Activated T-cell treated with anti-CD3 and anti-CD28 coated beads for 48 hours (primary cell): ENCODE results near the gene DOCK7.
"Not testable (repeated sequence)": the region's sequence is repeated elsewhere in the genome, so short reads cannot be mapped to it uniquely, and the experiment has no call there.

Source experiments
- DNase-seq: peaks from one replicate; pipeline ENCODE4 v3.0.0-alpha.2; 2020; ENCODE audit warnings: low read depth

The DOCK7 gene

DNA sequence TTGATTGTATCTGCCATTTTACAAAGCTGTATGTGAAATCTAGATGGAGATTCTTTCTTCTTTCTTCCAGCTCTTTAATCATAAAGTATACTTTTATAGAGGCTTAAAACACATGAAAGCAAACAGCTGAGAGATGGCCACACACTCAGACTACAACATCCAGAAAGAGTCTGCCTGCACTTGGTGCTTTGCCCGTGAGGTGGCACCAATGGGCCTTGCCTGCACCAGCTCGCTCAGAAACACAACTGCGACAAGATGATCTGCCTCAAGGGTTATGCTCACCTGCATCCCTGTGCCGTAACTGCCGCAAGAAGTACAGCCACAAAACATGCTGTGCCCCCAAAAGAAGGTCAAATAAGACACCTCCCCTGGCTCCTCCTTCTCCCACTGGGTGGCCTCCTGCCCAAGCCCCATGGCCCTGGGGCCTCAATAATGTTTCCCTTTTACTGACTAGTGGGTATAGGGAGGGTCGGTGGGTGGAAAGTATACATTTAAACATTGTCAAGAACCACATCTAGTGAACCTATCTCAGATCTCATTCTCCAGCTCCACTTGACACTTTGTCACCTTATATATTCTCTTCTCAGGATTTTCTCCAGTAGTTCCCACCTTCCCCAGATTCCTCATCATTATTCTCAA is 157.6 kb downstream of the DOCK7 start:
- no peak for DNase-seq

DNA sequence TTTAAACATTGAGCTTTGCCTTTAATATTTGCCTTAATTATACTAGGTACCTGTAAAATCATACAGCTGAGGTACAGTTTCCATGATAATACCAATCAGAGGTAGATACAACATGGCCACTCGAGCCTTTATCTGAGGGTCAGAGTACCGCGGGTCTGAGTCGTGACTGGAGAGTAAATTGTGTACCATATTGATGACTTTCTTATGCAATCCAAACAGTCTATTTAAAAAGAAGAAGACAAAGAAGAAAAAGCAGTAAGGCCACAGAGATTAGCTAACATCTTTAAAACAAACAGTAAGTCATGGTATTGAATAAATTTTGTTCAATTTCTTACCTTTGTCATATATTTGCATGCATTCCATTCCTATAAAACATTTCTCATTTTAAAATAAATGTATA is 159.0 kb downstream of the DOCK7 start:
- no peak for DNase-seq

DNA sequence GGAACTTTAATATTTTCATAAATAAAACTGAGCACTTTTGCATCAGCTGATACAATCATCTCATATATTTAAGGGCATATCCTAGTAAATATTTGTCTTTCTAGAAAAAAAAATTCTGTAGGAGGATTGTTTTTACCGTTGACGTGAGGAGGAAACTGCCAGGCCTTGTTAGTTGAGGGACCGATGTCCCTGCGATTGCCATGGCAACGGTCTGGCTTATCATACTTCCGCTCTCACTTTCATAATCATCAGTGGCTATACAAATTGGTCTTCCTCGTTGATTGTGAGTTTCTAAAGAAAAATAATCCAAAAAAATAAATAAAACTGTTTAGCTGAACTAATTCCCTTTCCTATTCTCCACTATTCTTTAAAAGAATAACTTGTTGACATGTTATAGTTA is 160.2 kb downstream of the DOCK7 start:
- no peak for DNase-seq

DNA sequence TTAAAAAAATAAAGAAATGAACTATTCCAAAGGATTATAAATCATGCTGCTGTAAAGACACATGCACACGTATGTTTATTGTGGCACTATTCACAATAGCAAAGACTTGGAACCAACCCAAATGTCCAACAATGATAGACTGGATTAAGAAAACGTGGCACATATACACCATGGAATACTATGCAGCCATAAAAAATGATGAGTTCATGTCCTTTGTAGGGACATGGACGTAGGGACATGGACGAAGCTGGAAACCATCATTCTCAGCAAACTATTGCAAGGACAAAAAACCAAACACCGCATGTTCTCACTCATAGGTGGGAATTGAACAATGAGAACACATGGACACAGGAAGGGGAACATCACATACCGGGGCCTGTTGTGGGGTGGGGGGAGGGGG is 160.8 kb downstream of the DOCK7 start:
- DNase-seq = not testable (repeated sequence)

DNA sequence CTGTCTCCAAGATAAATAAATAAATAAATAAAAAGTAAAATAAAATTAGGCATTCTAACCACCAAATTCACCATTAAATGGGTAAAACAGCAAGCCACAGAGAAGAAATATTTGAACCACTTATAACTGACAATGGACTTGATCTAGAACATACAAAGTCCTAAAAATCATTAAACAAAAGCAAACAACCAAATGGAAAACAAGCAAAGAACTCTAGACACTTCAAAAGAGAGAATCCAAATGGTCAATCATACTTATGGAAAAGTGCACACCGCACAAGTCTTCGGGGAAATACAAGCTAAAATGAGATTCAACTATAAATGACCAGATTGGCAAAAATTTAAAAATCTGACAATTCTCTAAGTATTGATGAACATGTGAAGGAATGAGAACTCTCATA is 164.3 kb downstream of the DOCK7 start:
- no peak for DNase-seq

DNA sequence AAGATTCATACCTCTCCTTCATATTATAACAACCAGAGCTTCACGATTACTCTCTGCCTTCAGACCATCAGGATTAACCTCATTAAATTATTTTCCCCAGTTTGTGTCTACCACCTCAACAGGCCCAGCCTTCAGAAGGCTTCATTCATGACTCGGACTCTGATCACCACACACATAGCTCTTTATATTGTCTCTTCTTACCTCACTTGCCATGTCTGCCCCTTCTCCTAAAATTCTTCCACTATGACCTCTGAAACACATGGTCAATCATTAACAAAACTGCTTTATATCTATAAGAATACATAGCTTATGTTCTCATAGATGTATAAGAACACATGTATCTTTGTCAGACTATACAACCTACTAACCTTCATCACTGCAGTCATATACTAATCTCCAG is 171.6 kb downstream of the DOCK7 start:
- no peak for DNase-seq

DNA sequence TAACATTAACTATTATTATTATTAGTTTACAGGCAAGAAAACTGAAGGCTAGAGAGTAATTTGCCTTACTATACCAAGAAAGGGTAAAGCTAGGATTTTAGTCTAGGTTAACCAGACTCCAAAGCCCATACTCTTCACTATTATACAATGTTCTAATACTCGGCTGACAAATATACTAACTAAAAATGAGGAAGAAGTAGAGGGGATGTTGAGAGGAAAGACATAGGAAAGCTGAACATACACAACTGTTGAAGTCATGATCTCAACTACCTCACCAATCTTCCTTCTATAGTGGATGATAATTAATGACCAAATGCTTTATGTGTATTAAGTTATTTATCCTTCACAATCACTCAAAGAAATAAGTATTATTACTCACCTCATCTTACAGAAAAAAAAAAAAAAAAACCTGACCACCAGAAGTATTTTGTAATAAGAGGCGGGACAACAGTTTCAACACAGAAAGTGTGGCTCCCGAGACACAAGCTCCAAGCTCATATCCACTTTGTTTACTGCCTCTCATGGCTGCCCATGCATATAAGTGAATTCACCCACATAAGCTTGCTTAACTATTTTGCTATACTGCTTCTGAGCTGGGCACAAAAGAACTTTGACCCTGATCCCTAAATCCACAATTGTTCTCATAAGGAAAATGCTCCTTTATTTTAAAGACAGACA is 173.3 kb downstream of the DOCK7 start:
- DNase-seq = no peak

DNA sequence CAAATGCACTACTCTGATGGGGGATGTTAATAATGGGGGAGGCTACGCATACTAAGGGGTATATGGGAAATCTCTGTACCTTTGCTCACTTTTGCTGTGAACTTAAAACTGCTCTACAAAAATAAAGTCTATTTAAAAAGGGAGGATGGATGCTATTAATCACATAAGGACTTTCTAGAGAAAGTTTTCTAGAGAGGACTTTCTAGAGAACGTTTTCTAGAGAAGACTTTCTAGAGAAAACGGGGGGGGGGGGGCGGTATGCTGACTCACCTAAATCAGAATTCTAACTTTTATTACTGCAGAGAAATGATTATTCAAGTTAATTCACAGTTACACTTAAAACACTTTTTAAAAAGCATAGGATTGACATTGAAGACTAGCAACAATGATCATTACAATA is 175.2 kb downstream of the DOCK7 start:
- no peak for DNase-seq

DNA sequence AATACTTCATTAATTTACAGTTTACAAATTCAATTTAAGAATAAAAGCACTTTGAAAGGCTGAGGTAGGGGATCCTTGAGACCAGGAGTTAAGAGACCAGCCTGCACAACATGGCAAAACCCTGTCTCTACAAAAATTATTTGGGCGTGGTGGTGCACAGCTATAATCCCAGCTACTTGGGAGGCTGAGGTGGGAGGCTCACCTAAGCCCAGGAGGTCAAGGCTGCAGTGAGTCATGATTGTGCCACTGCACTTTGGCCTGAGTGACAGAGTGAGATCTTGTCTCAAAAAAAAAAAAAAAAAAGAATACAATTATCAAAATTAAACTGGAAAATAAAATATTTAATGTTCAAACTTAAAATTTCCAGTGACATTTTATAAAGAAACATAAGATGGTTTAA is 179.2 kb downstream of the DOCK7 start:
- DNase-seq = no peak

DNA sequence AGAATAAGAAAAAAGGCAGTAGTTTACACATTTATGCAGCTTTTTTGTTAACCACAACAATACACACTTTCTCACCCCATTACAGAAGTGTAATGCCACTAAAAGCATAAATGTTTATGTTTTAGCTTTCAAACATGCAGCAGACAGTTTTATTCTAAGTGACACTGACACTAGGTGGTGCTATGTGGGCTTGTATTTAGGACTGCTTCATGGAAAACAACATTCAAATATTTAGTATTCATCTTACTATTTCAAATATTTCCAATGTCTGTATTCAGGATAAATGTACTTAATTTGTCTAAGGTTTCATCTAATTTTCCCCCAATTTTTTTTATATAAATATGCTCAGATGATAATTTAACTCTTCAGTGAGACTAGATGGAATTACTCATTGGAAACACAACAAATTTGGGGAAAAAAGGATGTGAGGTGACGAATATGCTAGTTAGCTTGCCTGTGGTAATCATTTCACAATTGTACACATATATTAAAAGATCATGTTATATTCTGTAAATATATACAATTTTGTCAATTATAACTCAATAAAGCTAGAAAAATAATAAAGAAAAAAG is 179.9 kb downstream of the DOCK7 start:
- DNase-seq = no peak

DNA sequence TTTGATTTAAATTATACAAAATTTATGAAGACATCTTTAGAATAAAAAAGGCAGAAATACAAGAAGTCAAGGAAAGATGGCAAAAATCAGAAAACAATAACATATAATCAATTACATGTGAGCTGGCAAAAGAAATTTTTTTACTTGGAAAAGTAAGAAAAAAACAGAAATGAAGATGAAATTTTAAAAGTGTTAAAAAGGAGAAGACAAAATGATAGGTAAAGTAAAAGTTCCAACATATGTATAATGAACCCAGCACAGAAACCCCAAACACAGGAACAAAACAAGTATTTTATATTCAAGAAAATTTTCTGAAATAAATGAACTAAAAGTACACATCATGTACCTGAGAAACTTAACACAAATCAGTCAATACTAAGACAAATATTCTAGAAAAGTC is 188.0 kb downstream of the DOCK7 start:
- DNase-seq = no peak

DNA sequence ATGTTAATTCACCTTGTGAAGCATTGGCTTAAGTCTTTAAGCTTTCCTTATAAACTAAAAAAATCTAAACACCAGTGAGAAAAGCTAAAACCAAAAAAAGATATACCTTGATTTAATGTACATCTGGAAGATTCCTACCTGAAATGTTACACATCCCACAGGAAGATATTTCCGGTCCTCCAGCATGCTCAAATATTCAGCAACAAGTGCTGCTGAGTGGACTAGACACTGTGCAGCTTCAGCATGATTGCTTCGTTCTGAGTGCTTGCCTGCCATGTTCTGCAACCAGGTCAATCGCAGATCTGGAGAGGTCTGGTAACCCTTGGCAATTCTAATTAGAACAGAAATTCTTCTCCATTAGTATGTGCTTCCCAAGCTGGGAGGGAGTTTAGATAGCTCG is 194.0 kb downstream of the DOCK7 start:
- DNase-seq = no peak

DNA sequence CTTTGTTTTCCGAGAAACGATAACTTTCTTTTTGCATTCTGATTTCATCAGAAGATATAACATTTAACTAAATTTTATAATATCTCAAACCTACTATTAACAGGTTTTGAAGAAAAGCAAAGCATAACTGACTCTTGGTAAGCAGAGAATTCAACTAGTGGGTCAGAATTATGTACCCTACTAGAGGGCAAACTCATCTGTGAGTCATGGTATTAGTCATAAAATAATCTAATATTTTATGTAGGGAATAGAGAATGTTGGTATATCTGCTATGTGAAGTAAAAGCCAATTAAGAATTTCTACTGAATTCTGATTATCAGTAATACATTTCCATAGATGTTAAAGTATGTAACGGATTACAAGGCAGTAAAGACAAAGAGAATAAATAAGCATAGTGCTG is 194.5 kb downstream of the DOCK7 start:
- DNase-seq = no peak

DNA sequence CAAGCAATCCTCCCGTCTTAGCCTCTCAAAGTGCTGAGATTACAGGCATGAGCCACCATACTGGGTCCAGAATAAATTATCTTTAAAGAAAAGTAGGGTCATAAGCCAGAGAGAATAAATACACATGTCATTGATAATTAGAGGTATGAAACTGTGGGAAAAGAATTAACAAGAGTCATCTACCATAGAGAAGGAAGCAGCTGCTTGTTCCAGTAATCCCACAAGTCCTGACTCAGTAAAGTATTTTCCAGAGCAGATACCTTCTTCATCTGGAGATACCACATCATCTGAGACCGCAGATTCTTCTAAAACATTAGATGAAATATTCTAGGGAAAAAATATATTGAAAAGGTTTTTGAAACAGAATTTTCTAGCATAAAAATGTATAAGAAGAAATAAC is 195.7 kb downstream of the DOCK7 start:
- no peak for DNase-seq

DNA sequence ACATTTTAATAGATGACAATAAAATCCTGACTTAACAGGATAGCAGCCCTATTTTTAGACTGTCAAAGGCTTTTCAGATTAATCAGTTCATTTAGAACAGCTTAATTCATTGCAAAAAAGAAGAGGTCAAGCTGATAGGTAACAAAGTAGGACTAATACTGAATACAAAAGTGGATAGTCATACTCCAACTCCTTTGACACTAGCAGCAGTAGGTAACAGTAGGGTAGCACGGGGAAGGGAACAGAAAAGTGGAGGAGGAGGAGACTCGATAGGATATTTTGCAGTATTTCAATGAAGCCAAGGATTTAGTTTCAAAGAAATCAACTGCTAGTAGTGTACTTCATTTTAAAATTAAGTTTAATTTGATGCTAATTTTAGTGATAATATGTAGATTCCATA is 200.2 kb downstream of the DOCK7 start:
- no peak for DNase-seq

DNA sequence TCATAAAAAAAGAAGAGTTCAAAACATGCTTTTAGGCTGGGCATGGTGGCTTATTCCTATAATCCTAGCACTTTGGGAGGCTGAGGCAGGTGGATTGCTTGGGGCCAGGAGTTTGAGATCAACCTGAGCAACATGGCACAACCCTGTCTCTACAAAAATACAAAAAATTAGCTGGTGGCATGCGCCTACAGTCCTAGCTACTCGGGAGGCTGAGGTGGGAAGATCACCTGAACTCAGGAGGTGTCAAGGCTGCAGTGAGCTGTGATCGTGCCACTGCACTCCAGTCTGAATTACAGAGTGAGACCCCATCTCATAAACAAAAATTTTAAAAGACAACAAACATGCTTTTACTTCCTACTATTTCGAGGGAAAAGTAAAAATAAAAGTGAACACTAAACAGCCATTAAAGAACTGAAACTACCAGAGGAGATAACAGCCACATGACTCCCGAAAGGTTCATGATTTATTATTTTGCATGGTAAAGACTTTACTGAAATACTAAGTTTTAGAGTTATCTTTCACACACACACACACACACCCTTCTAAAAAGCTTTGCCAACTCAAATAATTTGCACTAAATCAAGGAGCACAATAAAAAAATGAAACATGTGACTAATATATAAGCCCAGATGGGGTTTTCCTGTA is 203.2 kb downstream of the DOCK7 start:
- no peak for DNase-seq

DNA sequence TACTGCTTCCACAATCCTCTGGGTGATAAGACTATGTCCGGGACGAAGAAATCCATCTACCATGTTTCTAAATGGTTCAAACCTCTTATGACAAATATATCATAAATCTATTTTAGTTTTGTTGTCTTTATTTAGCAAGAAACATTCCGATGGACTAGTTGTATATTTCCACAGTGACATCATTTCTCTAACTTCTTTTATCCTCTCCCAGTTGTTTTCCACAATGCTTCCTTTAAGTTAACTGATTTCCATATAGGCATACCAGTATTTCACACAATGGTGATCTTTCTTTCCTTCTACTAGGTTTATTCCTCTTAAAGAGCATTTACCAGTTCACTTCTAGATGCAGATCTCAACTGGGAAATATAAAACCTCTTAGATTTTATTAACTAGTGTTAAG is 206.5 kb downstream of the DOCK7 start:
- no peak for DNase-seq

DNA sequence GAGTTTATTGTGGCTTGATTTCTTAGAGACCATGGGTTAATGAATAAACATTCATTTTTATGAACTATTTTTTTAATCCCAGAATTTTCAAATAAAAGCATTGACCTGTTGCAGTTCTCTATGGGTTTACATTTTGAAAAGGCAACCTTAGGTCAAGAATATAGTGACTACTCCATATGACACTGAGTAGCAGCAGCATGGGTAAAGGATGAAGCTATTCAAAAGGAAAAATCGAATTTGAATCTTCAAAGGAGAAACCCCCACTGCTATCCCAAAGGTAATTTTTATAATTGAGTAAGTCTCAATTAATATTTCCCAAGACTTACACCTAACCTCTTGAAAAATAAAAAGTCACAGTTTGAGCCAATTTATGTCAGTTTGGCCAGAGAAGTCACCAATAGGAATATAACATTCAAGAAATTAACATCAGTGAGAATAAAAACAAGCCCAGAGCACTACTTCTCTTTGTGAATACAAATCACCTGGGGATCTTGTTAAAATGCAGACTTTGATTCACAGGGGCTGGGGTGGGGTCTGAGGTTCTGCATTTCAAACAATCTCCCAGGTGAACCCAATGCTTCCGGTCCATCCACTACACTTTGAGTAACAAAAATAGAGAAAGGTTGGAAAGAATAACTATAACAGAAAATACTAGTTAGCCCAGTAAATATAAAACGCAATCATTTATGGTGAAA is 211.5 kb downstream of the DOCK7 start:
- DNase-seq = no peak

DNA sequence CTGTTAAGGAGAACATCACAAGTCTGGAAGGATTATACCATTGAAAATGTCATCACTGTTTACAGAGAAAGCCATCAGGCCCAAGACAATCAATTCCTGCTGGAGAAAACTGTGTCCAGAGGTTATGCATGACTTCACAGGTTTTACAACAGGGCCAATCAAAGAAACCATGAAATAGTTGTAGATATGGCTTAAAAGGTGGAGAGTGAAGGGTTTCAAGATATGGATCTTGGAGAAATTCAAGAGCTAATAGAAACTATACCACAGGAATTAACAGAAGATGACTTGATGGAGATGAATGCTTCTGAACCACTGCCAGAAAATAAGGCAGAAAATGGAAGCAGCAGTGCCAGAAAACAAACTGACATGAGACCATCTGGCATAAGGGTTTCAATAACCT is 221.1 kb downstream of the DOCK7 start:
- no peak for DNase-seq

DNA sequence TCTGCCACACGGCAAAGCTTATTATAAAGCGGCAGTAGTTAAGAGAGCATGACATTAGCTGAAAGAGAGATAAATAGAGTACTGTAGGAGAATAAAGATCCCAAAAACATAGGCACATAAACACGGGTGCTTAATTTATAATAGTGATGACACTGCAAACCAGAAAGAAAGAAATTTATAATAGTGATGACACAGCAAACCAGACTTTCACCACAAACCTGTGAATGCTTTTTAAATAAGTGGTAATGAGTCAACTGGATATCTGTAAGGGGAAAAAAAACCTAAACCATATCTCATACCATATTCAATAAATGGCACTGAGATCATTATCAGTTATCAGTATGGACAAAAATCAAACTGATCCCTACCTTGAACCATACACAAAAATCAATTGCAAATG is 225.8 kb downstream of the DOCK7 start:
- no peak for DNase-seq

DNA sequence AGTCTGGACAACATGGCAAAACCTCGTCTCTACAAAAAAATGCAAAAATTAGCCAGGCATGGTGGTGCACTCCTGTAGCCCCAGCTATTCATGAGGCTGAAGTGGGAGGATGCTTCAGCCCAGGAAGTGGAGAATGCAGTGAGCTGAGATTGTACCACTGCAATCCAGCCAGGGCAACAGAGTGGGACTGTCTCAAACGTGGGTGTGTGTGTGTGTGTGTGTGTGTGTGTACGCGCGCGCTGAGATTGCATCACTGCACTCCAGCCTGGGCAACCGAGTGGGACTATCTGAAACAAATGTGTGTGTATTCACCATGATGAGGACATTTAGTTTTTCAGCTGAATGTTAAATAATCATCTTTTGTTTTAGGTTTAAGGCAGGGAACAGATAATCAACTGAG is 230.2 kb downstream of the DOCK7 start:
- no peak for DNase-seq

DNA sequence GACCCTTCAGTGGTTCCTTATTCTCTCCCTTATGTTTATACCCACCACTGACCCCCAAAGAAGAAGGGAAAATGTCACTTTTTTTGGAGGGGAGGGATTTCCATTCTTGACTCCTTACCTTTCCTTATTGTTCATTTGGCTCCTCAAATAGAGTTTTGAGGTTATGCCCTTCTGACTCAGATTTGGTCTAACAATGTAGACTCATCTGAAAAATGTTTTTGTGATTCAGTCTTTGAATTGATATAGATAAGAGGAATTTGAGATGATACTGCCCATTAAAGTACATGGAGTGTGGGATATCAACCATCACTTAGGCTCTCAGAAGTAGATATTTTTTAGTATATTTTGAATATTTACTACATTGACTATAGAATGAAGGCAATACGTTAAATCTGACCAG is 235.2 kb downstream of the DOCK7 start:
- DNase-seq = no peak

DNA sequence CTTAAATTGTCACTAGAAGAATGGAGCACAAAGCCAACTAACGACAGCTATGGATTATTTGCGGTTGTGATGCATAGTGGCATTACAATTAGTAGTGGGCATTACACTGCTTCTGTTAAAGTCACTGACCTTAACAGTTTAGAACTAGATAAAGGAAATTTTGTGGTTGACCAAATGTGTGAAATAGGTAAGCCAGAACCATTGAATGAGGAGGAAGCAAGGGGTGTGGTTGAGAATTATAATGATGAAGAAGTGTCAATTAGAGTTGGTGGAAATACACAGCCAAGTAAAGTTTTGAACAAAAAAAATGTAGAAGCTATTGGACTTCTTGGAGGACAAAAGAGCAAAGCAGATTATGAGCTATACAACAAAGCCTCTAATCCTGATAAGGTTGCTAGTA is 237.9 kb downstream of the DOCK7 start:
- DNase-seq = no peak
